Measurements from ENCODE around the gene GLRX.

Gene GLRX

GRCh38 chr5:95806687-95807086 lies 15.8 kb downstream of the GLRX start:
- DNase-seq = no peak

- DNase-seq = no peak
These were observed 17.6 kb downstream of the GLRX start for GRCh38 chr5:95804736-95805539.

- no peak for DNase-seq
These were observed 19.0 kb downstream of the GLRX start for GRCh38 chr5:95803271-95804148.

- no peak for DNase-seq
These were observed 20.6 kb downstream of the GLRX start for GRCh38 chr5:95801961-95802360.

- DNase-seq = no peak
These were observed 21.0 kb downstream of the GLRX start for GRCh38 chr5:95801532-95801931.

GRCh38 chr5:95800553-95800952 lies 22.0 kb downstream of the GLRX start:
- no peak for DNase-seq

- DNase-seq = no peak
These were observed 23.2 kb downstream of the GLRX start for GRCh38 chr5:95799191-95799835.

GRCh38 chr5:95798545-95798944 lies 24.0 kb downstream of the GLRX start:
- no peak for DNase-seq

- DNase-seq = no peak
These were observed 24.5 kb downstream of the GLRX start for GRCh38 chr5:95798048-95798447.

GRCh38 chr5:95797301-95797700 lies 25.2 kb downstream of the GLRX start:
- DNase-seq = no peak

GRCh38 chr5:95794070-95794516 lies 28.4 kb downstream of the GLRX start:
- DNase-seq = no peak

- DNase-seq = no peak
These were observed 30.8 kb downstream of the GLRX start for GRCh38 chr5:95791751-95792150.

- DNase-seq = no peak
These were observed 34.0 kb downstream of the GLRX start for GRCh38 chr5:95788493-95788892.

GRCh38 chr5:95786821-95787418 lies 35.6 kb downstream of the GLRX start:
- DNase-seq = no peak

GRCh38 chr5:95784514-95785302 lies 37.8 kb downstream of the GLRX start:
- no peak for DNase-seq

- no peak for DNase-seq
These were observed 38.9 kb downstream of the GLRX start for GRCh38 chr5:95783661-95784060.

- DNase-seq = no peak
These were observed 40.3 kb downstream of the GLRX start for GRCh38 chr5:95782181-95782580.

GRCh38 chr5:95781101-95781583 lies 41.4 kb downstream of the GLRX start:
- DNase-seq = peak; percentile 73 to 75

GRCh38 chr5:95780597-95780996 lies 41.9 kb downstream of the GLRX start:
- DNase-seq = no peak

- DNase-seq = no peak
These were observed 42.9 kb downstream of the GLRX start for GRCh38 chr5:95779611-95780010.

- no peak for DNase-seq
These were observed 43.7 kb downstream of the GLRX start for GRCh38 chr5:95778713-95779436.

Measured in stimulated activated CD4-positive, alpha-beta T cell treated with anti-CD3 and anti-CD28 coated beads, Interleukin-2, amount 100 ng/mL, for 24 hours (primary cell).